GM12891 (cell line): ENCODE results near the gene CD164.

ENCODE experiments used
- POLR2A ChIP-seq: IDR thresholded peaks from 2 replicates; pipeline ENCODE4 v1.6.1; 2011; ENCODE audit warnings: low read depth, low read length, control low read depth
- POLR2AphosphoS5 ChIP-seq: IDR thresholded peaks from 2 replicates; pipeline ENCODE4 v1.6.1; 2011; ENCODE audit warnings: low read depth, low read length, control low read depth
- SPI1 ChIP-seq: IDR thresholded peaks from 2 replicates; pipeline ENCODE4 v1.6.1; 2011; ENCODE audit warnings: low read depth, low read length, control low read depth
- TAF1 ChIP-seq: IDR thresholded peaks from 2 replicates; pipeline ENCODE4 v1.6.1; 2011; ENCODE audit warnings: low read depth, low read length, control low read depth

- TF ChIP-seq POLR2AphosphoS5: no peak
- TF ChIP-seq POLR2A: no peak
- TF ChIP-seq TAF1: no peak
- no peak for TF ChIP-seq SPI1
Measured at GRCh38 chr6:109326351-109326750, 55.9 kb downstream of the CD164 start.
